ENCODE data around the gene PODXL.

PODXL gene

DNA sequence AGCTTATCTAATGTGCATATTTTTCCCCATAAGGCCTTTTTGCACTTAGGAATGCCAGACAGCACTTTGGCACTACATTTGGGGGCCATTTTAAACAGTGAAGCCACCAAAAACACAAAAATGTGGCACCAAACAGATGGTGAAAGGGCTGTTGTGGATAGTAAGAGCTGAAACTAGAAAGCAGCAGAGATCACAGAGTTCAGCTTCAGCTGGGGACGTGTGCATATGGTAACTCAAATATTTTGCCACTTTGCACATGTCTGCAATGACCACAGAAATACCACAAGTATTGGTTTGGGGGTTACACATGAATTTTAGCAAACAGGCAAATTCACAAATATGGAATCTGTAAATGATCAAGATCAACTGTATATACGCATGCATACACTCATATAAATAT is 72.8 kb downstream of the PODXL start:
- no peak for TF ChIP-seq CTCF (IDR thresholded peaks at IDR 0.05; ENCODE audit: insufficient read depth, missing control alignments)
- DNase-seq (ENCODE audit: insufficient read length, low spot score), result no peak
- no peak for FAIRE-seq

GRCh38 chr7:131482800-131483199 is 73.6 kb downstream of the PODXL start:
- no peak for TF ChIP-seq CTCF (IDR thresholded peaks at IDR 0.05; ENCODE audit: insufficient read depth, missing control alignments)
- DNase-seq (ENCODE audit: insufficient read length, low spot score), result no peak
- no peak for FAIRE-seq

- FAIRE-seq, result no peak
- no peak for TF ChIP-seq CTCF (IDR thresholded peaks at IDR 0.05; ENCODE audit: insufficient read depth, missing control alignments)
- no peak for DNase-seq (ENCODE audit: insufficient read length, low spot score)
Observed at GRCh38 chr7:131480384-131481315, 75.8 kb downstream of the PODXL start.

- DNase-seq (ENCODE audit: insufficient read length, low spot score), result no peak
- TF ChIP-seq CTCF (IDR thresholded peaks at IDR 0.05; ENCODE audit: insufficient read depth, missing control alignments), result no peak
- FAIRE-seq, result no peak
Observed at GRCh38 chr7:131476740-131477139, 79.7 kb downstream of the PODXL start.

- DNase-seq (ENCODE audit: insufficient read length, low spot score), result no peak
- peak; percentile 55 for FAIRE-seq
Observed at GRCh38 chr7:131471250-131472004, 85.0 kb downstream of the PODXL start.

DNA sequence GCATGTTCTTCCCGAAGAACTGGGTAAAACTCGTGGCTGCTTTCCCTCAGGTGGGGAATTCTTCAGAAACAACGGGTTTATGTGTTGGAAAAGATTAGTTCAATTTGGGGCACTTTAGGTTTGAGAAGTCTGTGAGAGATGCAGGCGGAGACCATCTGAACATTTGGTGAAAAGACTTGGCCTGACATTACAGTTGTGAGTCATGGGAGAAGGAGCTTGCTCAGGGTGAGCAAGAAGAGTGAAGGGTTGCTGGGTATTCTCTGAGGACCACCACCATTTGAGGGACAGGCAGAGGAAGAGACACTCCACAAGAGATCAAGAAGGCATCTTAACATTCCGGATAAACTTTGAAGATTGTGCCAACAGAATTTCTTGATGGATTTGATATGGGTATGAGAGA is 88.6 kb downstream of the PODXL start:
- no peak for TF ChIP-seq CTCF (IDR thresholded peaks at IDR 0.05; ENCODE audit: insufficient read depth, missing control alignments)
- no peak for FAIRE-seq

More at GRCh38 chr7:131471250-131472004, 85.0 kb downstream of the PODXL start:
- TF ChIP-seq CTCF (IDR thresholded peaks at IDR 0.05; ENCODE audit: insufficient read depth, missing control alignments), result no peak

More for the DNA sequence above, 88.6 kb downstream of the PODXL start:
- no peak for DNase-seq (ENCODE audit: insufficient read length, low spot score)

All from D721Med (cell line).